ENCODE data around the gene REP15.

DNA sequence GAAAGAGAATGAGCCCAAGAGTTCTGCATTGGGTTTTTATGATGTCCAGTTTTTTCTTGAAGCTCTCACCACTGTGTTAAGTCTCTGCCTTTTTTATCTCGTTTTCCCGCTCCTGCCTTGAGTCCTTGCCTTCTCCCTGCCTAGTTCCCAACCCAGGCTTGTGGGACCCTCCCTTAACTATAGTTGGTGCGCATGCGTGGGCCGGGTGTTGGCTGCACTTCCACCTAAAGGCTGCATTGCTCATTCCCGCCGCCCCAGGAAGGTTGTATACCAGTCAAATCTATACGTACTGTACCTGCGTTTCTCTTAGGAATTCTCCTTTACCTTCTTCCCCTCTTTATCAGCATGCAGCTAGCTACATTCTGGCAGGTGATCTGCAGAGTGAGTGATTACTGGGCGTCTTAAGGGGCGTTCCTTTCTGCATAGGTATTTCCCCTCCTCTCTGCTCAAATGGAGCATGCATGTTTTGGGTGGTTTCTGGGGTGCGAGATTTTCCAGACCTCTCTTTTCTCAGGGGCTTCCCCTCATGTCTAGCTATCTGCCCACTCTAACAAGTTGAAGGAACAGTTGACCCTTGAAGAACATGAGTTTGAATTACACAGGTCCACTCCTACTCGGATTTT is 6.6 kb upstream of the REP15 start:
- TF ChIP-seq, protein P1, sequence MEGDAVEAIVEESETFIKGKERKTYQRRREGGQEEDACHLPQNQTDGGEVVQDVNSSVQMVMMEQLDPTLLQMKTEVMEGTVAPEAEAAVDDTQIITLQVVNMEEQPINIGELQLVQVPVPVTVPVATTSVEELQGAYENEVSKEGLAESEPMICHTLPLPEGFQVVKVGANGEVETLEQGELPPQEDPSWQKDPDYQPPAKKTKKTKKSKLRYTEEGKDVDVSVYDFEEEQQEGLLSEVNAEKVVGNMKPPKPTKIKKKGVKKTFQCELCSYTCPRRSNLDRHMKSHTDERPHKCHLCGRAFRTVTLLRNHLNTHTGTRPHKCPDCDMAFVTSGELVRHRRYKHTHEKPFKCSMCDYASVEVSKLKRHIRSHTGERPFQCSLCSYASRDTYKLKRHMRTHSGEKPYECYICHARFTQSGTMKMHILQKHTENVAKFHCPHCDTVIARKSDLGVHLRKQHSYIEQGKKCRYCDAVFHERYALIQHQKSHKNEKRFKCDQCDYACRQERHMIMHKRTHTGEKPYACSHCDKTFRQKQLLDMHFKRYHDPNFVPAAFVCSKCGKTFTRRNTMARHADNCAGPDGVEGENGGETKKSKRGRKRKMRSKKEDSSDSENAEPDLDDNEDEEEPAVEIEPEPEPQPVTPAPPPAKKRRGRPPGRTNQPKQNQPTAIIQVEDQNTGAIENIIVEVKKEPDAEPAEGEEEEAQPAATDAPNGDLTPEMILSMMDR (IDR thresholded peaks at IDR 0.05) = no peak
- no peak for TF ChIP-seq ZFX (IDR thresholded peaks at IDR 0.05; ENCODE audit: borderline replicate concordance)
